Measurements from ENCODE around the gene EPC2. TPM values are rescaled to one million over a fixed set of nuclear protein-coding genes. Genes with fewer than 3 reads are reported as not detected.

EPC2 gene, protein sequence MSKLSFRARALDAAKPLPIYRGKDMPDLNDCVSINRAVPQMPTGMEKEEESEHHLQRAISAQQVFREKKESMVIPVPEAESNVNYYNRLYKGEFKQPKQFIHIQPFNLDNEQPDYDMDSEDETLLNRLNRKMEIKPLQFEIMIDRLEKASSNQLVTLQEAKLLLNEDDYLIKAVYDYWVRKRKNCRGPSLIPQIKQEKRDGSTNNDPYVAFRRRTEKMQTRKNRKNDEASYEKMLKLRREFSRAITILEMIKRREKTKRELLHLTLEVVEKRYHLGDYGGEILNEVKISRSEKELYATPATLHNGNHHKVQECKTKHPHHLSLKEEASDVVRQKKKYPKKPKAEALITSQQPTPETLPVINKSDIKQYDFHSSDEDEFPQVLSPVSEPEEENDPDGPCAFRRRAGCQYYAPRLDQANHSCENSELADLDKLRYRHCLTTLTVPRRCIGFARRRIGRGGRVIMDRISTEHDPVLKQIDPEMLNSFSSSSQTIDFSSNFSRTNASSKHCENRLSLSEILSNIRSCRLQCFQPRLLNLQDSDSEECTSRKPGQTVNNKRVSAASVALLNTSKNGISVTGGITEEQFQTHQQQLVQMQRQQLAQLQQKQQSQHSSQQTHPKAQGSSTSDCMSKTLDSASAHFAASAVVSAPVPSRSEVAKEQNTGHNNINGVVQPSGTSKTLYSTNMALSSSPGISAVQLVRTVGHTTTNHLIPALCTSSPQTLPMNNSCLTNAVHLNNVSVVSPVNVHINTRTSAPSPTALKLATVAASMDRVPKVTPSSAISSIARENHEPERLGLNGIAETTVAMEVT
- total RNA-seq, result 10 to 100 TPM in 2 of 6 experiments, 1 to 10 TPM in 4; 7.7 to 13.3 (median 8.8) TPM
- long read RNA-seq, result 0 reads

DNA sequence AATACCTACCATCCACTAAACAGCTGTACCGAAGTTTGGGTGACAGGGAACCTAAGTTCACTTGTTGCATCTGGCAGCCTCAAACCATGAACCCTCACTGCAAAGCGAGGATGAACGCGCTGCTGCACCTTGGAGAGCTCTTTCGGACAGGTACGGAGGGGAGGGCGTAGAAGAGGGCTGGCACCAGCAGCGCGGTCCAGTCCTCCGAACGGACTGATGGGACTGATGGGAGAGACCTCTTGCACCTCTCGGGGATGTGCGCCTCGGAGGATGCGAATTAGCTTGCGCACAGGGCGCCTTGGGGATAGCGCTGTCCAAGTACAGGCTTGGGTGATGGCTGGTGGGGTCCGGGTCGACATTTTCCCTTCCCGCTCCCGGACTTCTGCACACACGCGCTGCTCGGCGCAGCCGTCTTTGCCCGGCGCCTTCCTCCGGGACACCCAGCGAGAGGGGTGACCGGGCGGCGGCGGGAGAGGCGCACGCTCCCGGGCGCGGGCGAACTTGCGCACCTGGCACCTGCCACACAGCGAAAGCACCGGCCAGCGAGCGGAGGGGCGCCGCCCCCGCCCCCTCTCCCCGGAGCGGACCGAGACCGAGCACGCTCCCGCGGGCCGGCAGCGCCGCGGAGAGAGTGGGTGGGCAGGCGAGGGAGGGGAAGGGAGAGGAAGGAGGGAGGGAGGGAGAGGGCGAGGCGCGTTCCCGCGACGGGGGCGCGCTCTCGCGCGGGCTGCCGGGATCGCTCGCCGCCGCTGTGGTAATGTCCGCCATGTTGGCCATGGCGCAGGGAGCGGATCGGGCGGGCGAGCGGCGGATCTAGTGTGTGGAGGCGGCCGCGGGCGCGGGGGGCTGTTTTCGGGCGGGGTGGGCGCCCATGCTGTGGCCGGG is at the start of gene EPC2:
EPC2 (plus strand) TSS at position 754 of the 885 bp plus-strand sequence. CDS start 267 bp downstream, outside the sequence.
- intact Hi-C loops (cut with DNase I), result no loop called here
- WGBS (ENCODE audit: insufficient coverage, low coverage, low lambda C conversion rate, missing lambda C conversion rate), result 2% methylated on average over 14 of the region's 94 CpGs
- Histone ChIP-seq H3K9me3 (no peaks in the 10 kb centered on the region), H3K4me3 (peak within 1 kb of the TSS; percentile 86 to 94 (median 92)), H3K36me3 (no peaks in the 10 kb centered on the region), H3K4me1 (peaks cover 0 to 13% (median 6%) of the 10 kb centered on the region in 4 donors), H3K27me3 (no peaks in the 10 kb centered on the region), H3K27ac (peak within 1 kb of the TSS; percentile 99)
- peak; percentile 82 to 90 (median 85) for ATAC-seq
- TF ChIP-seq POLR2A (IDR thresholded peaks at IDR 0.05), result peak; percentile 48
- TF ChIP-seq, protein P1, sequence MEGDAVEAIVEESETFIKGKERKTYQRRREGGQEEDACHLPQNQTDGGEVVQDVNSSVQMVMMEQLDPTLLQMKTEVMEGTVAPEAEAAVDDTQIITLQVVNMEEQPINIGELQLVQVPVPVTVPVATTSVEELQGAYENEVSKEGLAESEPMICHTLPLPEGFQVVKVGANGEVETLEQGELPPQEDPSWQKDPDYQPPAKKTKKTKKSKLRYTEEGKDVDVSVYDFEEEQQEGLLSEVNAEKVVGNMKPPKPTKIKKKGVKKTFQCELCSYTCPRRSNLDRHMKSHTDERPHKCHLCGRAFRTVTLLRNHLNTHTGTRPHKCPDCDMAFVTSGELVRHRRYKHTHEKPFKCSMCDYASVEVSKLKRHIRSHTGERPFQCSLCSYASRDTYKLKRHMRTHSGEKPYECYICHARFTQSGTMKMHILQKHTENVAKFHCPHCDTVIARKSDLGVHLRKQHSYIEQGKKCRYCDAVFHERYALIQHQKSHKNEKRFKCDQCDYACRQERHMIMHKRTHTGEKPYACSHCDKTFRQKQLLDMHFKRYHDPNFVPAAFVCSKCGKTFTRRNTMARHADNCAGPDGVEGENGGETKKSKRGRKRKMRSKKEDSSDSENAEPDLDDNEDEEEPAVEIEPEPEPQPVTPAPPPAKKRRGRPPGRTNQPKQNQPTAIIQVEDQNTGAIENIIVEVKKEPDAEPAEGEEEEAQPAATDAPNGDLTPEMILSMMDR (IDR thresholded peaks at IDR 0.05), result no peak
- peak; percentile 90 to 93 (median 92) for DNase-seq

DNA sequence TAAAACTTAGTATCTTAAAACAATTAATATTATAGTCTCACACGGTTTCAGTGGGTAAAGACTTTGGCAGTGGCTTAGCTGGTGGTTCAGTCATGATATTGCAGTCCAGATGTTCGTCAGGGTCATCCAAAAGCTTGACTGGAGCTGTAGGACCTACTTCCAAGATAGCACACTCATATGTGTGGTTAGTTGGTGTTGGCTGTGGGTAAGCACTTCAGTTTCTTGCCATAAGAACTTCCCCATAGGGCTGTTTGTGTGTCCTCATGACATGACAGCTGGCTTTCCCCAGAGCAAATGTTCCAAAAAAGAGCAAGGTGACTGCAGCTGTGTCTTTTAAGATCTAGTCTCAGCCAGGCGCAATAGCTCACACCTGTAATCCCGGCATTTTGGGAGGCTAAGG is 48.5 kb upstream of the EPC2 start:
- 60% methylated on average over 4 of the region's 4 CpGs for WGBS (ENCODE audit: insufficient coverage, low coverage, low lambda C conversion rate, missing lambda C conversion rate)

DNA sequence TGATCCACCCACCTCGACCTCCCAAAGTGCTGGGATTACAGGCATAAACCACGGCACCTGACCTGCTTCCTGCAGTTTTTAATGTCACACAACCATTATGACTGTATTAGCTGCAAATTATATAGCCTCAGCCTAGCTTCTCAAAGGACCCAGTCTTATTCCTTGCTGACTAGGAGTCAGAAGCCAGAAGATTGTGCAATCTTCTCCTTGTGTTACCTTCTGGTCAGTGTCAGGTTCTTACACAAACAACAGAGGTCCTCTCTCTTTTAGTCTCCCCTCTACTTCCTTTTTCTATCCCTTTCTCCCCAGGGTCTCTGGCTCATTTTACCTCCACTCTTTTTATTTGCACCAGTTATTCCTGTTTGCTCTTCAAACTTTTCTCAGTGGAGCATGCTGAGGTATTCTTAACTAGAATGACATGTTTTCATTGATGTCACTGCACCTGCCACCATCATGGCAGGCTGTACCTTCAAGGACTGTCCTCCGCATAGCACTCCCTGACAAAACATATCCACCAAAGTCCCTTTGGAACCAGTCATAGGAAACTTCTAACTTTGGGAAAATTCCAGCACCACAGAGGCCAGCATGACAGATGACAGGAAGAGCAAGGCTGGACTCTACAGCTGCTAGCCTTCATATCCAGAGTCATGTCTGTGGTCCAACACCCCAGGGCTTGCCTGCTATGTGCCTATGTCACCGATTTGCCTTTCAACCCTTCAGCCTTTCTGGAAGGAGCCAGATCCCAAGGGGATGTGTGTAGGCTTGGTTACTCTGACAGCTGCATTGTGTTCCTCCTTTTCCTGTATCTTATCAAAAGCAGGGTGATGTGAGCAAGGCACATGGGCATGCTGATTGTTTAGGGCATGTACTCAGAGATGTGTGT is 45.2 kb upstream of the EPC2 start:
- DNase-seq (no peak), ATAC-seq (no peak)
- intact Hi-C loops (cut with DNase I), result no loop called here
- H3K4me1 ChIP-seq, result no peaks in the 10 kb centered on the region
- H3K4me3 ChIP-seq, result no peak overlapping the region
- WGBS (ENCODE audit: insufficient coverage, low coverage, low lambda C conversion rate, missing lambda C conversion rate), result 50% methylated on average over 3 of the region's 4 CpGs
- H3K9me3 ChIP-seq, result no peaks in the 10 kb centered on the region
- no peak overlapping the region for H3K27ac ChIP-seq
- no peaks in the 10 kb centered on the region for H3K27me3 ChIP-seq
- H3K36me3 ChIP-seq, result no peaks in the 10 kb centered on the region
- TF ChIP-seq, protein P1 (IDR thresholded peaks at IDR 0.05), result no peak
- TF ChIP-seq POLR2A (IDR thresholded peaks at IDR 0.05), result no peak

More for the DNA sequence above, 48.5 kb upstream of the EPC2 start:
- ATAC-seq (no peak), DNase-seq (no peak)
- Histone ChIP-seq H3K4me1 (no peaks in the 10 kb centered on the region), H3K27me3 (no peaks in the 10 kb centered on the region), H3K27ac (no peak overlapping the region), H3K36me3 (no peaks in the 10 kb centered on the region), H3K4me3 (no peak overlapping the region), H3K9me3 (no peaks in the 10 kb centered on the region)
- TF ChIP-seq, protein P1 (IDR thresholded peaks at IDR 0.05), result no peak
- TF ChIP-seq POLR2A (IDR thresholded peaks at IDR 0.05), result no peak
- intact Hi-C loops (cut with DNase I), result no loop called here
